GM21390 (cell line): ENCODE measurements around the gene ARMH2.

Experiments
- ATAC-seq: cut with Tn5 transposase; IDR thresholded peaks from one replicate; pipeline ENCODE4 v1.9.1; 2021; ENCODE audit not compliant: unreplicated experiment

ARMH2 gene

DNA sequence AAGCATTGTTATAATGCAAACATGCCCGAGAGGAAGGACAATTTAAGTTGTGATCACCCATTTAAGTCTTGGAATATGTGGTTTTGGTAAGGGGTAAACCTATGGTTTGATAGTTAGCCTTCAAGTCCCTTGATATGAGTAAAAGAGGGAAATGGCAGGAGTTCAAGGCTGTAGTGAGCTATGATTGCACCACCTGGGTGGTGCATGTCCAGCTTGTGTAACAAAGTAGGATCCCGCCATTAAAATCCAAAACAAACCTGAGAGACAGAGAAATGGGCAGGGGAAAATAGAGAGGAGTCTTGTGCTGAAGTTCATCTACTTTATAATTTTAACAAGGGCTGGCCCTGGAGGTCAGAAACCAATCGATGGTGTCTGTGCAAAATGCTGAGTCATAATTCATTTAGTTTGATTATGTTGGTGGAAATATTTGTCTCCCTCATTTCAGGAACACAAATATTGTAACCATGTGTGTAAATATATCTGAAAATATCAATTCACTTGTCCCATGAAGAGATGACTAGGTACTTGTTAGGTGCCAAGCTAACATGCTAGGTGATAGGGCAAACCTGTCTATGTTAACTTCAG is 23.2 kb upstream of the ARMH2 start:
- no peak for ATAC-seq

DNA sequence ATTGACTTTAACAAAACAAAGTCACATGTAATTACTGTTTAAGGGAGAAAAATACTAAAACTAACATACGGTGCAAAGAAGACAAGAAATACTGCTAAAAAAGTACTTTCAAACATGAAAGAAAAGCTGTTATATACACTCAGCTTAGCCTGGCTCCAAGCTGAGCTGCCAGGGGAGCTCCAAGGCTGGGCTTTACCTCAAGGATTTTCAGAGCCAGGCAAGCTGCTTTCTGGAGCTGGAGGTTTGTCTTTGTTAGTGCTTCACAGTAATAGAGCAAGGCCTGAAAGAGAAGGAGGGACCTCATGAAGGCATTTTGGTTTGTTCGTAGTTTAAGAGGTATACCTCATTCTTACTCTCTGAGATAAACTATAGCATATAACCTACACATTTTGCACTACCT is 19.6 kb upstream of the ARMH2 start:
- ATAC-seq = no peak

DNA sequence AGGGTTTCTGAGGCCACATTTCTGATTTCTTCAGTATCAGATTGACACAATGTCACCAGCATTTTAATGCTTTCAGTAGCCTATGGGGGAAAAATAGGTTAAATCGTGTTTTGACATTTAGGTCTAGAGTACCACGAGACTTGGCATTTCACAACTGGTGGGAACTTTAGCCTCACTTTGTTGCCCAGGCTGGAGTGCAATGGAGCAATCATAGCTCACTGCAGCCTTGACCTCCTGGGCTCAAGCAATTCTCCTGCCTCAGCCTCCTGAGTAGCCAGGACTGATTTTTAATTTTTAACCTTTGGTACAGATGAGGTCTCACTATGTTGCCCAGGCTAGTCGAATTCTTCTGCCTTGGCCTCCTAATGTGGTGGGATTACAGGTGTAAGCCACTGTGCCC is 11.0 kb upstream of the ARMH2 start:
- no peak for ATAC-seq

DNA sequence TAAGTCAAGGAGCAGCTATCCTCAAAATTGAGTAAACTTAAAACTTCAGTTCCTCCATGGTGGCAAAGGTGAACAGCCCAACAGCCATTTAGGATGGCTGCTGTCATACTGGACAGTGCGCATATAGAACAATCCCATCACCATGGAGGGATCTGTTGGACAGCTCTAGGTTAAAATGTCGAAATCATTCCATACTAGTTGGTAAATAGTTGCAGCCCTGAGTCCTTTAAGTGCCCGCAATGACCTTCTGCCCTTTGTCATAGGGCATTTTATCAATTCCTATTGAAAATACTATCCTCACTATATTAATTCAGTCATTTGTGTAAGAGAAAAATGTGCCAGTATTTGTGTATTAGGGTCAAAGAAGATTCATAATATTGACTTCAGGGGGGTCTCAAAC is 8.9 kb upstream of the ARMH2 start:
- ATAC-seq = no peak

DNA sequence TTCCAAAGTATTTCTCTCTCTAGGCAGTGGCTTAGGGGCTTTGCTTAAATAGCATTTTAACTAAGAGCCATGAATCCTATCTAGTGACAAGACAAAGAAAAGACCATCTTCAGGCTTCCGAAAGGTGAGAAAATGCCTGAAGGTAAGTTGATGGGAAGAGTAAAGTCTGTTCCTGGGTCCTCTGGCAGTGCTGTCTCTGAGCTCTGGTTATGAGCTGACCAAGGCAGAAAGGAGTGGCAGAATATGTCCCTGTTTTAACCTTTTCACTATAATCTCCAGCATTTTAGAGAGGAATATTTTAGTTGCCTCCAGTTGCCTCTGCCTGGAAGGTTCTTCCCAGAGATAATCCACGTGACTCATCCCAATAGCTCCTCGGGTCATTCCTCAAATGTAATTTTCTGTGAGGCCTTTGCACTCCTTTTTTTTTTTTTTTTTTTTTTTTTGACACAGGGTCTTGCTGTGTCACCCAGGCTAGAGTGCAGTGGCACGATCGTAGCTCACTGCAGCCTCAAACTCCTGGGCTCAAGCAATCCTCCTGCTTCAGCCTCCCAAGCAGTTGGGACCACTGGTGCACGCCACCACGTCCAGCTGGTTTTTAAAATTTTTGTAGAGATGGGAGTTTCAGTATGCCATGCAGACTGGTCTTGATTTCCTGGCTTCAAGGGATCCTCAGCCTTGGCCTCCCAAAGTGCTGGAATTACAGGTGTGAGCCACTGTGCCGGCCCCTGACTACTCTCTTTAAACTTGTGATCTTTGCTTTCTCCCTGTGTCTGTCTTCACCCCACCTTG is 3.7 kb upstream of the ARMH2 start:
- no peak for ATAC-seq

DNA sequence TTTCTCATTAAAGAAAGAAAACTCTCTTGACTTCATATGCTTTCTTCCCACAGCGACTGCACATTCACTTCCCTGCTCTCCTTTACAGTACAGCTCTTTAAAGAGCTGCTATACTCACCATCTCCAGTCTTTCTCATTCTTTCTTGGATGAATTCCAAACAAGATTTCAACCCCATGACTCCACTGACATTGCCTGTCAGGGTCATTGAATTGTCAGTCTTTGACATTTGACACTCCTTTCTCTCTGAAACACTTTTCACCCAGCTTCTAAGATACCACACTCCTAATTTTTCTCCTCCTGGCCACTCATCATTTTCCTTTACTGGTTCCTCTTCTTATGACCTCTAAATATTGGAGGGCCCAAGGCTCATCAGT is 811 bp upstream of the ARMH2 start:
- no peak for ATAC-seq

DNA sequence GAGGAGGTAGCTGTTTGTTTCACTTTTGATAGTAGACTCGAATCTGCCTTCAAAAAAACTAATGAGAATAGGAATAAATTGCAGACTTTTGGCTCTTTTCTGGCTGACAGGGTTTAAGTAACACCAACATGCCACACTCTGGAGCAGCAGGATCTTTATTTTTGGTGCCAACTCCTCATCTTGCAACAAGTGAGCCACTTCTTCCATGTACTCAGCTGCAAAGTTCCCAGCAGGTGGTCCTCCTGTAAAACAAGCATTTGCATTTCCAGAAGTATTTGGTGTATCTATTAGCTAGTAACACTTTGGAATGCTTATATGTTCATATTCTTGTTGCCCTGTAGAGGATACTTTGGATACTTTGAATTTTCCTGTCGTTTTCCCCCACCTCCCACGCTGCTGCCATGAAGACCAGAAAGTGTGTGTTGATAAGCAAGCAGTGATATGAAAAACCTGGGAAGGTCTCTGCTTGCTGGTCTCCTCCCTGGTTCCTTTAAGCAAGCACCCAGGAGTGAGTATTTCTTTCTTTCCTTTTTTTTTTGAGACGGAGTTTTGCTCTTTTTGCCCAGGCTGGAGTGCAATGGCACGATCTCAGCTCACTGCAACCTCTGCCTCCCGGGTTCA is 1.0 kb downstream of the ARMH2 start:
- ATAC-seq = no peak

DNA sequence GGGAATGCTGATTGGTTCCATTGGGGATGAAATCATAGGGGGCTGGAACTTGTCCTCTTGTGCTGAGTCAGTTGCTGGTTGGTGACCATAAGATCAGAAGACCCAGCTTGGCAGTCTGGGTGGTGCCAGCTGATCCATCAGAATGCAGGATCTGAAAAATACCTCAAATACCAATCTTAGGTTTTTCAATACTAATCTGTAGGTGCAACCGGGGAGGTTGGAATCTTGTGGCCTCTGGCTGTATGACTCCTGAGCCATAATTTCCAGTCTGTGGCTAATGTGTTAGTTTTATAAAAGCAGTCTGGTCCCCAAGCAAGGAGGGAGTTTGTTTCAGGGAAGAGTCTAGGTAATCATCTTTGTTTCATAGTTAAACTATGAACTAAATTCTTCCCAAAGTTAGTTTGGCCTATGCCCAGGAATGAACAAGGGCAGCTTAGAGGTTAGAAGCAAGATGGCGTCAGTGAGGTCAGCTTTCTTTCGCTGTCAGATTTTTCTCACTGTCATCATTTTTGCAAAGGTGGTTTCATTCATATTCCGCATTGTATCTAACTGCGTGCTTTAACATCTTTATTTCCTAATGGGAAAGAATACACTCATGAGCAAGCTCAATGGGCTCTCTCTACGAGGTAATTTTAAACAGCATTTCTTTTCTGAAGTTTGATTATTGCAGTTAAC is 2.0 kb downstream of the ARMH2 start:
- ATAC-seq = no peak

DNA sequence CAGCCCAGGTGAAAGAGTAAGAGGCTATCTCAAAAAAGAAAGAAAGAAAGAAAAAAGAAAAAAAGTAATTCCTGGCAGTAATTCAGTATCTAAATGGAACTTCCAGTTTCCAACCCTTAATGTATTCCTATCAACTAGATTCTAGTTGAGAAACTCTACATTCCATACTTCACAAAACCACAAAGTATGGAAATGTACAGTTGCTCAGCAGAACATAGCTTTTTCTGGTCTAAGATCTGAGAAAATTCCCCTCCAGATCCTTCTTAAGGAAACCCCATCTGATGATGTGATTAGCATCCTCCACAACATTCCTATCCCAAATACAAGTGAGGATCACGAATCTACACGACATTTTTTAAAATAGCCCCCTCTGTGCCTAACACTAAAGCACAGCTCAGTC is 3.6 kb downstream of the ARMH2 start:
- ATAC-seq = no peak

DNA sequence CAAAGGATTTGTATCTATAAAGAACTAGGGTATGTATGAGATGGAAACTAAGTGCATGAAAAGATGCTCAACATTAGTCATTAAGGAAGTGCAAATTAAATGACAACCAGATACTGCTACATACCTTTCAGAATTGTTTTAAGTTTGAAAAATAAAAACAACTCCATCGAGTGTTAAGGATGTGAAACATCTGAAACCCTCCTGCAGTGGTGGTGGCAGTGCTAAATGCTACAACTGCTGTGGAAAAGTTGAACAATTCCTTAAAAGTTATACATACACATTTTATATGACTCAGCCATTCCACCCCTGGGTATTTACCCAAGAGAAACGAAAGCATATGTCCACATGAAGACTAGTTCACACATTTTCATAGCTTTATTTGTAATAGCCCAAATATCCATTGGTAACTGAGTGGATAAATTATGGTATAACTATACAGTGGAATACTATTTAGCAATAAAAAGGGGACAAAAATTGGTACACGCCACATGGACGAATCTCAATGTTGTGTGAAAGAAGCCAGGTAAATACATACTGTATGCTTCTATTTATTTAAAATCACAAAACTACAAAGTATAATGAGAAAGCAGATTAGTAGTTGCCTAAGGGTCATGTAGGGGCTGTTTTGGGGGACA is 10.6 kb downstream of the ARMH2 start:
- no peak for ATAC-seq

DNA sequence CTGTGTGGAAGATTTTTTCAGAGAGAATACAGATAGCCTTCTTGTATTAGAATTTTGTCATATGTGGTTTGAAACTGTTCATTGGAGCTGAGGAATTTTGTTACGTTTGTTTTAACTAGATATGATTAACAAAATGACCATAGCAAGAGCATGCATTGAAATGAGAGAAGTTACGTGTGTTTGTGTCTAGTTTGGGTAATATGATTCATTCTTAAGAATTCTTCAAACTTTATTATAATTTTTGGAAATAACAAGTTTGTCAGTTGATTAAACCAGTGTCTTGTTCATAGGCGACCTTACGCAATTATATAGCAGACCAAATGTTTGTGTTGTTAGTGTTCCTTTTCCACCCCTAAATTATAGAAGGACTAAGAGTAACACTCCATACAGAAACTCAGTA is 18.5 kb downstream of the ARMH2 start:
- no peak for ATAC-seq

DNA sequence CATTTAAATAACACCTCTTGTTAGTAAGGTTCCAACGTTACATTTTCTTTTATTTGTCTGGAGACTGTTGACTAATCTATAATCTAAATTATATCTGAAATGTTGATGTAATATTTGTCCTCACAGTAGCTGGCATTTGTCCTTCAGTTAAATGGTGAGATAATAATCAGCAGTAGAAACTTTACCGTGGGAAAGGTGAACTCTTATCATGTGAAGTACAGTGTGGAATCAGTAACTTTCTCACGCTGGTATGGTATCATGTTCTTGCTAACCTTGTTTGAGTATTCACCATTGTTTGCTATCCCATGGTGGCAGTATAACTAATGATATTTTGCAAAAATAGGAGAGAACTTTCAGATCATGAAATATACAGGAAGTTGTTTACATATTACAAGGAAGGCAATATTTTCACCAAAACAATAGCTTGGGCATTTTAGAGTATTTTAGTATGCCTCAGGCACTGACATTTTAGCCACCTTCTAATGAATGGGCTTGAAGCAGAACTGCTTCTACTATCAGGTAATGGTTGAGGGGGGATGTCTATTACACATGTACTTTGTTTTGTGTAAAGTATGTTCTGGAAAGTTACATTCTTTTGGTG is 19.2 kb downstream of the ARMH2 start:
- ATAC-seq = no peak

DNA sequence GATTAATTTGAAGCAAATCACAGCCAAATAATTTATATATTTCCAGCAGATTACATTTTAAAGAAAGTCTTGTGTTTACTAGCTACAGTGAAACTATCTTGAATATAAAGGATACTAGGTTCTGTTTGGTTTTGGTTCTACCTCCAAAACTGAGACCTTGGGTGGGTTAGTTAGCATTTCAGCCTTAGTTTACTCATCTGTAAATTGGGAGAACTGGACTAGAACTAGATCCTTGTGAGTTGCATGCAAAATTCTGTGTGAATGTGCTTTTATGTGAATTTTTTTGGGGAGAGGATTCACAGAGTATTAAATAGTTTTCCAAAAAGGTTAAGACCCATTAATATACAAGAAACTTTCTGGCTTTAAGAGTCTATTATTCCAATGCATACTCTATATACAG is 19.8 kb downstream of the ARMH2 start:
- ATAC-seq = no peak

DNA sequence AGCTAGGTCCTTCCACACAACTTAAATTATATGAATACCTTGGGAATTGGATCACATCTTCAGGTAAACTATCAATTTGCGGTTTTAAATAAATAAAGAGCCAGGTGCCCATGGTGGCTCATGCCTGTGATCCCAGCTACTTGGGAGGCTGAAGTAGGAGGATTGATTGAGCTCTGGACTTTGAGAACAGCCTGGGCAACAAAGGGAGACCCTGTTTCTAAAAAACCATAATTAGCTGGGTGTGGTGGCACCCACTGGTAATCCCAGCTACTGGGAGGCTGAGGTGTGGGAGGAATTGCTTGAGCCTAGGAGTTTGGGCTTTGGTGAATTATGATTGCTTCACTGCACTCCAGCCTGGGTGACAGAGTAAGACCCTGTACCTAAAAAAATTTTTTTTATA is 20.6 kb downstream of the ARMH2 start:
- ATAC-seq = no peak

DNA sequence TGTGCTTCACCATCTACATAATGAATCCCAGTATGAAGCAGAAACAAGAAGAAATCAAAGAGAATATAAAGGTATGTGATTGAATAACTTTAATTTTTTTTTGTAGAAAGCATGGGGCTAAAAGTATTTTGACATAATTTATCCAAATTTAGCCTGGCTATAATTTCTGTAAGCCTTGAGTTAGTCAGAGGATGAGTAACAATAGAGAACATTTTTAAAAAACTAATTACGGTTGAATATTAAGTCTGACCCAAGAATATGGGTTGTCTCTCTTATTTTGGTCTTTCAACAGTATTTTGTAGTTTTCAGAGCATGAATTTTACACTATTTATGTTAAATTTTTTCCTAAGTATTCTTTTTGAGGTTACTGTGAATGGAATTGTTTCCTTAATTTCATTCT is 21.5 kb downstream of the ARMH2 start:
- ATAC-seq = no peak

DNA sequence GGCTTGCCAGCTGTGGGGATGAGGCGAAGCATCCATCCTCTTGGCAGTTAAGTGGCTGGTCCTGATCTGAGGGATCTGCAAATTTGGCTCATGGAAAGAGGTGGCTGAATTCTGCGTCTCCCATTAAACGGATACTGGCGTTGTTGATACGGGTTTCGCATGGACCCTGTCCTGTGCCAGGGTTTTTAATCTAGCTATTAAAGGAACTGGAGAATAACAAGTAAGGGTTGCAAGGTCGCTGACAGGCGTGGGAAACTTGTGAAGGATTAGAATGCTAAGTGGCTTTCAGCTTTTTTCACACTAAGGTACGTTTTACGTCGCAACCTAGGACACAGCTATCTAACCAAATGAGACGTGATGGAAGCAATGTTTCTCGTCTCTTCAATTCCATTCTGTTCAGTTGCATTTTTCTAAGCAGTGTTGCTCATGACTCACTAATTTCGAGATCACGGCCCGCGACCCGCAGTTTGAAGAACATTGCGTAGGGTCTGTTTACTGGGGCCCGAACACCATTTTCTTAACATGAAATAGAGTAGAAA is 23.1 kb downstream of the ARMH2 start:
- peak; percentile 6 for ATAC-seq

DNA sequence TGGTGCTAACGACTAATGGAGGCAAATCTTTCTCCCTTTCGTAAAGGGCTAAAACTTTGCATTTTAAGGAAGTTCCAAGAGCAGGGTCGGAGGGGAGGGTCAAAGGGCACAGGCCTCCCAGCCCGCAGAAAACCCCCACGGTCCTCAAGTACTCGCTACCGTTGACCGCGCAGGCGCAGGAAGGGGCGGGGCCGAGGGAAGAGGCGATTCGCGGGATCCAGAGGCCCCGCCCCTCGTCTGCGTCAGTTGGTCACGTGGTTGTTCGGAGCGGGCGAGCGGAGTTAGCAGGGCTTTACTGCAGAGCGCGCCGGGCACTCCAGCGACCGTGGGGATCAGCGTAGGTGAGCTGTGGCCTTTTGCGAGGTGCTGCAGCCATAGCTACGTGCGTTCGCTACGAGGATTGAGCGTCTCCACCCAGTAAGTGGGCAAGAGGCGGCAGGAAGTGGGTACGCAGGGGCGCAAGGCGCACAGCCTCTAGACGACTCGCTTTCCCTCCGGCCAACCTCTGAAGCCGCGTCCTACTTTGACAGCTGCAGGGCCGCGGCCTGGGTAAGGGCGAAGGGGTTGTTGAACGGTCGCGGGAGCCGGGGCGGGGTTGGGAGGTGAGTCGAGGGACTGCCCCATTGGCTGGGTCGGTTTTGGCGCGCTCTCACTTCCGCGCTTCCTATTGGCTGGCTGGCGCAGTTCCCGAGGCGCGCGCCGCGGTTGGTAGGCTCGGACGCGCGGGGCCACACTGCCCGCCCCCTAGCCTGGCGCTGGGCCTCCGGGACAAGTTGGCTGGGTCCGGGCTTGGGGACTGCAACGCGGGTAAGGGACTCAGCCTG is 23.8 kb downstream of the ARMH2 start, which contains the start of gene GMNN:
TSS of gene GMNN (plus strand) at position 242 of the 824 bp plus-strand sequence. CDS start 2,310 bp downstream, outside the sequence.
- peak; percentile 92 for ATAC-seq

DNA sequence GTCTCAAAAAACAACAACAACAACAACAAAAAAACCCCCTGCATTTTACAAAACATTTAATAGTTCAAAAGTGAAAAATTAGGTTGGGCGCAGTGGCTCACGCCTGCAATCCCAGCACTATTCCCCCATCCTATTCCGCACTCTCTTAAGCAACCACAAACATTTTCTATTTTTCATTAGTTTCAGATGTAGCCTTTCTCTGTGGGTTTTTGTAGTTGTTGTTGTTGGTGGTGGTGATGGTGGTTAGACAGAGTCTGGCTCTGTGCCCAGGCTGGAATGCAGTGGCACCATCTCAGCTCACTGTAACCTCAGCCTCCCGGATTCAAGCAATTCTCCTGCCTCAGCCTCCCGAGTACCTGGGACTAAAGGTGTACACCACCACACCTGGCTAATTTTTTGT is 30.4 kb downstream of the ARMH2 start:
- ATAC-seq = no peak

DNA sequence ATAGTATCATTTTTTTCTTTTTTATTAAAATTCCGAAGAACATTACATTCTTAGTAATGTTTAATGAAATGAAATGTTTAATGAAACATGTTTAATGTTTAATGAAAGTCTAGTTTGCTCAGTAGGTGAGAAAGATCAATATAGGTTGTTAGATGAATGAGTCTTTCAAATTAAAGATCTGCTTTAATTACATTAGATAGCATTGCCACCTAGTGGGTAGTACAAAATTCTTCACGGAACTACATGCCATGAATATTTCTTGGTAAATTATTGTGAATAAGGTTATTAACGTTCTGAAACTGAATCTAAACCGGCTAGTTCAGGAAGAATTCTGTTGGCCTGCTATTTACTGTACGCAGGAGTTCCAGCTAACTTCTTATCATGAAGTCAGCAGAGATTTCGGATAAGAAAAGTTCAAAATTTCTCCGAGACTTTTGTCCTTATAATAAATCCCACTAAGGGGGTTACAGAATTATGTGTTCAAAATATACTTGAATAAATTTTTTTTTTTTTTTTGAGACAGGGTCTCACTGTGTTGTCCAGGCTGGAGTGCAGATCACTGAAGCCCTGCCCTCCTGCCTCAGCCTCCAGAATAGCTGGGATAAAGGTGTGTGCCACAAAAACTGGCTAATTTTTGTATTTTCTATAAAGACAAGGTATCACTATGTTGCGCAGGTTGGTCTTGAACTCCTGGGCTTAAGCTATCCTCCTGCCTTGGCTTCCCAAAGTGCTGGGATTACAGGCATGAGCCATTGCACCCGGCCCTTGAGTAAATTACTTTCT is 31.8 kb downstream of the ARMH2 start:
- no peak for ATAC-seq
